Panc1 (cell line): ENCODE results near the gene ALPK3. TPM values are rescaled to one million over a fixed set of nuclear protein-coding genes. Genes with fewer than 3 reads are reported as not detected.

ENCODE experiments used
- ATAC-seq: fragments of 200-7000 bp; cut with Tn5 transposase; 2 replicates; pipeline ENCODE4 v1.9.1; 2020; ENCODE audit warnings: mild to moderate bottlenecking, moderate library complexity
- BruUV-seq: library from RNA; stranded (reverse); fragments of 400-500 nt; replicated peaks from 2 replicates; lab custom pipeline; 2021; lab: Mats Ljungman, UMichigan
- CTCF ChIA-PET: fragments of 300-600 bp; sonication (Branson Sonifier 250); formaldehyde crosslinking; loops from one replicate; lab custom pipeline; 2022; ENCODE audit warnings: antibody characterized with exemption; lab: Charles Lee
- POLR2A ChIA-PET: fragments of 300-600 bp; sonication (Branson Sonifier 250); formaldehyde crosslinking; loops from one replicate; lab custom pipeline; 2022; ENCODE audit warnings: antibody characterized with exemption; lab: Charles Lee
- DNase-seq: peaks from one replicate; pipeline ENCODE4 v3.0.0-alpha.2; 2010; ENCODE audit warnings: low read depth, low spot score
- H3K27ac ChIP-seq: 2 replicates; pipeline ENCODE4 v1.5.1; 2011; ENCODE audit warnings: mild to moderate bottlenecking, low read length, inconsistent platforms
- H3K27me3 ChIP-seq: fragments of 200-500 bp; sonication (Bioruptor generic); 2 replicates; pipeline ENCODE4 v1.6.0; 2014; ENCODE audit warnings: low read length, inconsistent platforms; ENCODE audit not compliant: control insufficient read depth, insufficient read depth
- H3K36me3 ChIP-seq: fragments of 200-500 bp; sonication (Bioruptor generic); 2 replicates; pipeline ENCODE4 v1.5.1; 2014; ENCODE audit warnings: inconsistent platforms, mild to moderate bottlenecking, low read length, moderate library complexity; ENCODE audit not compliant: control insufficient read depth, insufficient read depth
- H3K4me1 ChIP-seq: 2 replicates; pipeline ENCODE4 v1.5.1; 2011; ENCODE audit warnings: inconsistent platforms, mild to moderate bottlenecking, low read length, moderate library complexity; ENCODE audit not compliant: control insufficient read depth, insufficient read depth
- H3K4me3 ChIP-seq, 2 experiments: 2 replicates each; pipeline ENCODE4 v1.5.1; 2011 to 2012; ENCODE audit warnings: low read depth in 2 of 2, low read length in 2 of 2, mild to moderate bottlenecking in 2 of 2, inconsistent platforms in 1 of 2, moderate library complexity in 1 of 2
- H3K9me3 ChIP-seq: fragments of 200-500 bp; sonication (Bioruptor generic); 2 replicates; pipeline ENCODE4 v1.5.1; 2014; ENCODE audit warnings: low read depth, mild to moderate bottlenecking, inconsistent platforms, low read length, moderate library complexity; ENCODE audit not compliant: control insufficient read depth, insufficient read depth
- POLR2AphosphoS5 ChIP-seq: IDR thresholded peaks from 2 replicates; pipeline ENCODE4 v1.6.1; 2012; ENCODE audit warnings: mild to moderate bottlenecking, low read depth, low read length, moderate library complexity
- SIN3A ChIP-seq: IDR thresholded peaks from 2 replicates; pipeline ENCODE4 v1.6.1; 2012; ENCODE audit warnings: low read depth, mild to moderate bottlenecking, low read length, moderate library complexity, borderline replicate concordance; ENCODE audit not compliant: insufficient read depth
- TCF7L2 ChIP-seq: IDR thresholded peaks from 2 replicates; pipeline ENCODE4 v1.6.1; 2011; ENCODE audit warnings: mild to moderate bottlenecking, low read depth, low read length, inconsistent platforms
- in situ Hi-C: cut with HindIII; loops from 2 replicates; pipeline ENCODE4 v1.10.0; 2016; ENCODE audit warnings: low sequenced_read_pairs, low pct_unique_long_range_greater_than_20kb
- intact Hi-C: fragments of 100-400 bp; cut with micrococcal nuclease; formaldehyde crosslinking; loops from one replicate; pipeline ENCODE4 v1.10.0; 2022; ENCODE audit not compliant: unreplicated experiment
- total RNA-seq: library from RNA; stranded (reverse); gene quantifications from one replicate; pipeline ENCODE4 v1.2.1, GENCODE V29; 2021; ENCODE audit not compliant: unreplicated experiment
- TF ChIP-seq, protein P1 (sequence below): fragments of 450-650 bp; IDR thresholded peaks from 2 replicates; pipeline ENCODE4 v1.5.1; 2017; ENCODE audit warnings: mild to moderate bottlenecking
- TF ChIP-seq, protein P2 (sequence below), 2 experiments: IDR thresholded peaks; 2 replicates each; pipeline ENCODE4 v1.6.1; 2011 to 2012; ENCODE audit warnings: low read depth in 2 of 2, control low read depth in 1 of 2, low read length in 1 of 2, mild to moderate bottlenecking in 1 of 2, moderate library complexity in 1 of 2; ENCODE audit not compliant: insufficient read depth in 1 of 2

Gene ALPK3
- total RNA-seq, 1 experiment from 2014 or later, result 1.0 TPM

DNA sequence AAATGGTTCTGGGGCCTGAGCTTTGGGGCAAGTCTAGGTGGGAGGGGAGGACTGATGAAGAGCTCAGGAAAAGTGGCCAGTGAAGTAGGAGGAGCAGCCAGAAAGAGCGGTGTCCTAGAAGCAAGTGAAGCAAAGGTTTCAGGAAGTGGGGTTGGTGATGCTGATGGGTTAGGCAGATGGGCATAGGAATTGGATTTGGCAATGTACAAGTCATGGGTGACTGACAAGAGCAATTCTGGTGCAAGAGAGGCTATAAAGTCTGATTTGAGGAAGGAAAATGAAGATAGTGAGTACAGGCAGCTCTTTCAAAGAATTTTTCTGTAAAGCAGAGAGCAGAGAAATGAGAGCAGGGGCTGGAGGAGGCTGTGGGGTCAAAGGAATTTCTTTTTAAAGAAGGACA, 19.7 kb downstream of the ALPK3 start:
- BruUV-seq, result no TSS peak
- Histone ChIP-seq H3K36me3 (no peaks in the 10 kb centered on the region), H3K4me3 (no peak overlapping the region), H3K27ac (no peak overlapping the region), H3K27me3 (no peaks in the 10 kb centered on the region; the same call in 1 of the 2 replicates), H3K4me1 (no peaks in the 10 kb centered on the region), H3K9me3 (no peaks in the 10 kb centered on the region)
- no peak for ATAC-seq
- intact Hi-C loops (no loop called here), in situ Hi-C loops (no loop called here)
- DNase-seq, result no peak
- no peak for TF ChIP-seq TCF7L2
- TF ChIP-seq, protein P1, sequence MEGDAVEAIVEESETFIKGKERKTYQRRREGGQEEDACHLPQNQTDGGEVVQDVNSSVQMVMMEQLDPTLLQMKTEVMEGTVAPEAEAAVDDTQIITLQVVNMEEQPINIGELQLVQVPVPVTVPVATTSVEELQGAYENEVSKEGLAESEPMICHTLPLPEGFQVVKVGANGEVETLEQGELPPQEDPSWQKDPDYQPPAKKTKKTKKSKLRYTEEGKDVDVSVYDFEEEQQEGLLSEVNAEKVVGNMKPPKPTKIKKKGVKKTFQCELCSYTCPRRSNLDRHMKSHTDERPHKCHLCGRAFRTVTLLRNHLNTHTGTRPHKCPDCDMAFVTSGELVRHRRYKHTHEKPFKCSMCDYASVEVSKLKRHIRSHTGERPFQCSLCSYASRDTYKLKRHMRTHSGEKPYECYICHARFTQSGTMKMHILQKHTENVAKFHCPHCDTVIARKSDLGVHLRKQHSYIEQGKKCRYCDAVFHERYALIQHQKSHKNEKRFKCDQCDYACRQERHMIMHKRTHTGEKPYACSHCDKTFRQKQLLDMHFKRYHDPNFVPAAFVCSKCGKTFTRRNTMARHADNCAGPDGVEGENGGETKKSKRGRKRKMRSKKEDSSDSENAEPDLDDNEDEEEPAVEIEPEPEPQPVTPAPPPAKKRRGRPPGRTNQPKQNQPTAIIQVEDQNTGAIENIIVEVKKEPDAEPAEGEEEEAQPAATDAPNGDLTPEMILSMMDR, result no peak
- TF ChIP-seq POLR2AphosphoS5, result no peak
- no peak for TF ChIP-seq SIN3A
- TF ChIP-seq, protein P2, sequence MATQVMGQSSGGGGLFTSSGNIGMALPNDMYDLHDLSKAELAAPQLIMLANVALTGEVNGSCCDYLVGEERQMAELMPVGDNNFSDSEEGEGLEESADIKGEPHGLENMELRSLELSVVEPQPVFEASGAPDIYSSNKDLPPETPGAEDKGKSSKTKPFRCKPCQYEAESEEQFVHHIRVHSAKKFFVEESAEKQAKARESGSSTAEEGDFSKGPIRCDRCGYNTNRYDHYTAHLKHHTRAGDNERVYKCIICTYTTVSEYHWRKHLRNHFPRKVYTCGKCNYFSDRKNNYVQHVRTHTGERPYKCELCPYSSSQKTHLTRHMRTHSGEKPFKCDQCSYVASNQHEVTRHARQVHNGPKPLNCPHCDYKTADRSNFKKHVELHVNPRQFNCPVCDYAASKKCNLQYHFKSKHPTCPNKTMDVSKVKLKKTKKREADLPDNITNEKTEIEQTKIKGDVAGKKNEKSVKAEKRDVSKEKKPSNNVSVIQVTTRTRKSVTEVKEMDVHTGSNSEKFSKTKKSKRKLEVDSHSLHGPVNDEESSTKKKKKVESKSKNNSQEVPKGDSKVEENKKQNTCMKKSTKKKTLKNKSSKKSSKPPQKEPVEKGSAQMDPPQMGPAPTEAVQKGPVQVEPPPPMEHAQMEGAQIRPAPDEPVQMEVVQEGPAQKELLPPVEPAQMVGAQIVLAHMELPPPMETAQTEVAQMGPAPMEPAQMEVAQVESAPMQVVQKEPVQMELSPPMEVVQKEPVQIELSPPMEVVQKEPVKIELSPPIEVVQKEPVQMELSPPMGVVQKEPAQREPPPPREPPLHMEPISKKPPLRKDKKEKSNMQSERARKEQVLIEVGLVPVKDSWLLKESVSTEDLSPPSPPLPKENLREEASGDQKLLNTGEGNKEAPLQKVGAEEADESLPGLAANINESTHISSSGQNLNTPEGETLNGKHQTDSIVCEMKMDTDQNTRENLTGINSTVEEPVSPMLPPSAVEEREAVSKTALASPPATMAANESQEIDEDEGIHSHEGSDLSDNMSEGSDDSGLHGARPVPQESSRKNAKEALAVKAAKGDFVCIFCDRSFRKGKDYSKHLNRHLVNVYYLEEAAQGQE (IDR thresholded peaks at IDR 0.05; ENCODE audit: insufficient read depth in 1 of 2, low read depth in 2 of 2, low read length in 1 of 2), result no peak
- ChIA-PET POLR2A (no interaction called here), CTCF (no interaction called here)

DNA sequence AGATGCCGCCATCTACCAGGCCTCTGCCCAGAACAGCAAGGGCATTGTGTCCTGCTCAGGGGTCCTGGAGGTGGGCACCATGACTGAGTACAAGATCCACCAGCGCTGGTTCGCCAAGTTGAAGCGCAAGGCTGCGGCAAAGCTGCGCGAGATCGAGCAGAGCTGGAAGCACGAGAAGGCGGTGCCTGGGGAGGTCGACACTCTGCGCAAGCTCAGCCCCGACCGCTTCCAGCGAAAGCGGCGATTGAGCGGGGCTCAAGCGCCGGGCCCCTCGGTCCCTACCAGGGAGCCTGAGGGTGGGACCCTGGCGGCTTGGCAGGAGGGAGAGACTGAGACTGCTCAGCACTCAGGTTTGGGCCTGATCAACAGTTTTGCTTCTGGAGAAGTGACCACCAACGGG, 22.6 kb downstream of the ALPK3 start:
- ChIA-PET POLR2A (interaction anchor here (0.6 kb wide), 1 partner anchor 21 kb away, joined by 3 read pairs; no protein-coding TSS in a partner anchor), CTCF (no interaction called here)
- DNase-seq (no peak), ATAC-seq (no peak)
- TF ChIP-seq, protein P1, result no peak
- no peak for TF ChIP-seq SIN3A
- TF ChIP-seq TCF7L2, result no peak
- TF ChIP-seq POLR2AphosphoS5, result no peak
- TF ChIP-seq, protein P2 (IDR thresholded peaks at IDR 0.05; ENCODE audit: insufficient read depth in 1 of 2, low read depth in 2 of 2, low read length in 1 of 2), result no peak
- no peak overlapping the region for H3K27ac ChIP-seq
- no peaks in the 10 kb centered on the region for H3K27me3 ChIP-seq
- no peaks in the 10 kb centered on the region for H3K36me3 ChIP-seq
- in situ Hi-C loops (no loop called here), intact Hi-C loops (no loop called here)
- no peaks in the 10 kb centered on the region for H3K9me3 ChIP-seq
- H3K4me3 ChIP-seq, result no peak overlapping the region
- no peaks in the 10 kb centered on the region for H3K4me1 ChIP-seq
- no TSS peak for BruUV-seq
